DMS53 (cell line): ENCODE results near the gene EDC4.
"Not testable (repeated sequence)": the region's sequence is repeated elsewhere in the genome, so short reads cannot be mapped to it uniquely, and the experiment has no call there.

Experiments used
- DNase-seq: peaks from one replicate; lab custom pipeline; 2025; lab: John Stamatoyannopoulos, UW

Gene EDC4

GRCh38 chr16:67847064-67847861 is 25.6 kb upstream of the EDC4 start, which contains the start of gene CENPT:
Gene CENPT (minus strand): TSS chr16:67847693. CDS start chr16:67833859, 13,834 bp downstream.
- DNase-seq: peak; percentile 88

DNA sequence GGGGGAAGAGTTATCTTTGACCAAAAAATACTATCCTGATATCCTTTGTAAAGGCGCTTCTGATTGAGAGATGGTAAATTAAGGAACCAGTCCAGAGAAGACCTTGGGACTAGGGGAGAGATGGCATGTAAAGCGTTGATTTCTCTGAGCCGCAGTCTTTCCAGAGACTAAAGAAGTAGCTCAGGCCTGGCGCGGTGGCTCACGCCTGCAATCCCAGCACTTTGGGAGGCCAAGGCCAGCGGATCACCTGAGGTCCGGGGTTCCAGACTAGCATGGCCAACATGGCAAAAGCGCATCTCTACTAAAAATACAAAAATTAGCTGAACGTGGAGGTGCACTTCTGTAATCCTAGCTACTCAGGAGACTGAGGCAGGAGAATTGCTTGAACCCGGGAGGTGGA is 24.7 kb upstream of the EDC4 start:
- DNase-seq: no peak

GRCh38 chr16:67853670-67854069 is 19.2 kb upstream of the EDC4 start:
- DNase-seq: no peak

DNA sequence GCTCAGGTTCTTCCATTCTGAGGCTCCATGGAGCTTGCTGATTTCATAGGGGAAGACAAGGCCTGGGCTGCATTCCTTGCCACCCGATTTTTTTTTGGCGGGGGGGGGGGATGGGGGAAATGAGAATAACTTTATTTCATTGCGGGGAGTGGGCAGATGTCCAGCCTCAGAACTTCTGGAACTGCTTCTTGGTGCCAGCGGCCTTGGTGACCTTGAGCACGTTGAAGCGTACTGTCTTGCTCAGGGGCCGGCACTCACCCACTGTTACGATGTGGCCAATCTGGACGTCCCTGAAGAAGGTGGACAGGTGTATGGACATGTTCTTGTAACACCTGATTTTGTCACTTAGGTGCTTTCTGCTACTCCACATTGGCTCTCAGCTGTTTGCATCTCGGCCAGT is 17.1 kb upstream of the EDC4 start:
- DNase-seq: no peak

- DNase-seq: peak; percentile 62
These were observed 15.8 kb upstream of the EDC4 start for GRCh38 chr16:67856927-67857546.

DNA sequence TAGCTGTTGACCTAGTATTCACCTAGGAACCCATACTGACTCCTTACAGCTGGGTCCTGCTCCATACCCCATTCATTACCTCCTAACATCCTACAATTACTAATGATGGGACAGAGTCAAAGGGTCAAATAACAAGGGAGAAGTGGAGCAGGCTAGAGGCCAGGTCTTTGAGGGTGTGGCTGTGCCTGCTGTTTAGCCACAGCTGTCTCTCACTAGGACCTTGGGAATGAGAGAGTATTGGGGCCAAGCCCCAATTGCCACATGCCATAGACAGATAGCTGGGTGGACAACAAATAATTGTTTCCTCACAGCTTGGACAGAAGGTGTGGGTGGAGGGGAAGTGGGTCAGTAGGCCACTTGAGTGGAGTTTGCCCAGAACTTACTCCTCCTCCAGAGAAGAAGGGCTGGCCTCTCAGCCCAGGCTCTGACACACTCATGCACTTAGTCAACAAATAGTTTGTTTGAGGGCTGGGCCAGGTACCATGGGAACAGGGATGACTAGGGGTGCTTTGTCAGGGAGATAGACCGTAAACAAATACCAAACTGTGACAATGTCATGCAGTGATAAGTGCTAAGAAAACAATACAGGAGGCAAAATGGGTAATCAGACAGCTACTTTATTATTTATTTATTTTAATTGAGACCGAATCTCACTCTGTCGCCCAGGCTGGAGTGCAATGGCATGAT is 15.2 kb upstream of the EDC4 start:
- peak; percentile 98 for DNase-seq

GRCh38 chr16:67858500-67858899 is 14.4 kb upstream of the EDC4 start:
- DNase-seq: peak; percentile 50

DNA sequence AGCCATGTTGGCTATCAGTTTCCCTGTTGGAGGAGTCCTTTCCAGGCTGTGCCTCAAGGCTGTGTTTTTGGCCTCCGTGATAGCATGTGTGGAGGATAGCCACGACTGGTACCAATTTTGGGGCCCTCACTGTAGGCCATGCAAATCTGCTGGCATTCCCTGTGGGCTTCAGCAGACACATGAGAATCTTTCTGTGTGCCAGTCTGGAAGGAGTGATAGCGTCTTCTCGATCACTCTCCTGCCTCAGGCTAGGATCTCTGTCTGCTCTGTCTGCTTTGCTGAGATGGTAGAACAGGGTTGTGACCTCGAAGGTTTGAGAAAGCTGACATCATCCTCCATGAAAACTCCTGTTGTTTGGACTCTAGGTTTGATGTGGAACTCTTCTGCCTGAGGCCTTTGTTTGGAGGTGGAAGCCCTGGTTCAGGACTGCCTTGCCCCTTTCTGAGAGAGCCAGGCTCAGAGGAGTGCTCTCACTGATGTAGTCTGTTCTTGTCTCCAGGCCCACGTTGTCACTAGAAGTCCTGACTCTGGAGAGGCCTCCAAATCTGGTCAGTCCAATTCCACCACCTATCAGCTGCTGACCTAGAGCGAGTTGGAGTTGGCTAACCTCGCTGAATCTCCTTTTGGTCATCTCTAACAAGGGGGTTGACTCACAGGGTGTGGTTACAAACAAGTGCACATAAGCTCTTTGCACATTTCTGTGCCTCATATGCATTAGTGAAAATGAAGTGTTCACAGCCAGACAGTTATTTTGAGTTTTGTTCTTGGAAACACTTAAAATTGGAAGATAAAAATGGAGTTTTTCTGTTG is 12.1 kb upstream of the EDC4 start:
- no peak for DNase-seq

DNA sequence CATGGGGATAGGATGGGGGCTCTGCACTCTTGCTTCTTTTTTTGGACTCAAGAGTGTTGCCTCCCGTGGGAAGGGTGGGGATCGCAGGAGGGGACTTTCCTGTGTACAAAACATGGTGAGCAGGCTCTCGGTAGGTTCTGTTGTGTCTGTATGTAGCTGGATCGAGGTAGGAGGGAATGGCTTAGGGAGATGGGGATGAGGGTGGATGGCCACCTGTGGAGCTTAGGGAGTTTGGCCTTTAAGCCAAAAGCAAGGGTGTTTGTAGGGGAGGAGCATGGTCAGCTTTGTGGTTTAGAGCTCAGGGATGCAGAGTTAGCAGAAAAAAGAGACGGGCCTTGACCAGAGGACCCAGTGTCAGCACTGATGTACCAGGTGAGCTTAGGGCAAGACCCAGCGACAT is 11.0 kb upstream of the EDC4 start:
- no peak for DNase-seq

GRCh38 chr16:67862623-67863583 is 9.9 kb upstream of the EDC4 start:
- no peak for DNase-seq

GRCh38 chr16:67864044-67864443 is 8.8 kb upstream of the EDC4 start:
- DNase-seq: not testable (repeated sequence)

GRCh38 chr16:67864594-67864993 is 8.3 kb upstream of the EDC4 start:
- no peak for DNase-seq

GRCh38 chr16:67865318-67865717 is 7.5 kb upstream of the EDC4 start:
- peak; percentile 73 for DNase-seq

- DNase-seq: no peak
These were observed 4.6 kb upstream of the EDC4 start for GRCh38 chr16:67868290-67868689.

GRCh38 chr16:67869653-67870052 is 3.2 kb upstream of the EDC4 start:
- DNase-seq: no peak

DNA sequence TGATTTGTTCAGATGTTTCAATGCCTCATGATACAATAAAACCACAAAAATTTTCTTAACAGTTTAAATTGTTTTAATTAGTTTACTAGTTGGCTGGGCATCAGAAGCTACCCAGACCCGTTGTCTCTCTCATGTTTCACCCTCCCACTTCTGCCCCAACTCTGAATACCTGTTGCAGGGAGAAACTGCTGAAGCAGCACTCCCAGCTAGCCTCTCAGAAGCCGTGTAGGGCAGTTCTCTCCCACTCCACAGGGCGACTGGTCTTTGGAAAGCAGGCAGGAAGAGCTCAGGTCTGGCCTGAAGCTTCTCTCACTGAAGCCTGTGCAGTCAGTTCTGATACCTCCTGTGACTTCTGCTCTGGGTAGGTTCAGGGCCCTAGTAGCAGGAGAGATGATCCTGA is 1.6 kb upstream of the EDC4 start:
- peak; percentile 25 for DNase-seq

GRCh38 chr16:67872131-67872630 is 671 bp upstream of the EDC4 start:
- DNase-seq: peak; percentile 14

GRCh38 chr16:67873435-67874370 is 851 bp downstream of the EDC4 start:
- DNase-seq: peak; percentile 27

DNA sequence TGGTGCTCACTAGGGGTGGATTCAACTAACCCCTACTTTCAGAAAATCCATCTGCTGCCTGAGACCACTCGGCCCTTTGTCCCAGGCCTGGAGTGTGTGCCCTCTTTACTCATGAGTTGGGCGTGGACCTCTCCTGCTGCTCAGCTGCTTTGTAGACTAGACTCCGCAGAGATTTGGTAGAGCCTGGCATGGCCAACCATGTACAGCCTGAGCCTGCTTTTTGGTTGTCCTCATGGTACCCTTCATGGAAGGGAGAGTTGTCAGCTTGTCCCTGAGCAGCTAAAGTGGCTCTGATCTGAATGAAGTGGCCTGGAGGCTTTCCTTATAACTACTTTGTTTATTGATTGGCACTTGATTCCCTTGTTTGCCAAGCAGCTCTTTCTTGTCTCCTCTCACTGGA is 1.5 kb downstream of the EDC4 start:
- DNase-seq: no peak

GRCh38 chr16:67877064-67877463 is 4.2 kb downstream of the EDC4 start:
- no peak for DNase-seq
